NCI-H2081 (cell line): Measurements from ENCODE around the gene STAT1.
"Not testable (repeated sequence)": the region's sequence is repeated elsewhere in the genome, so short reads cannot be mapped to it uniquely, and the experiment has no call there.

Experiments used
- DNase-seq, 2 experiments: peaks; one replicate each; lab custom pipeline; 2025; lab: John Stamatoyannopoulos, UW

Gene STAT1

GRCh38 chr2:191006997-191007783 lies 6.8 kb downstream of the STAT1 start:
- DNase-seq = no peak

GRCh38 chr2:191006297-191006696 lies 7.7 kb downstream of the STAT1 start:
- no peak for DNase-seq

- DNase-seq = no peak
These were observed 10.3 kb downstream of the STAT1 start for GRCh38 chr2:191003405-191004309.

- DNase-seq = no peak
These were observed 12.3 kb downstream of the STAT1 start for GRCh38 chr2:191001624-191002023.

GRCh38 chr2:191001032-191001431 lies 12.9 kb downstream of the STAT1 start:
- DNase-seq = no peak

GRCh38 chr2:190999949-191000665 lies 13.9 kb downstream of the STAT1 start:
- no peak for DNase-seq

GRCh38 chr2:190999058-190999457 lies 14.9 kb downstream of the STAT1 start:
- no peak for DNase-seq

- no peak for DNase-seq
These were observed 16.4 kb downstream of the STAT1 start for GRCh38 chr2:190997526-190998113.

GRCh38 chr2:190996947-190997346 lies 17.0 kb downstream of the STAT1 start:
- DNase-seq = no peak

- DNase-seq = peak in 1 of 2 experiments; percentile 41
These were observed 17.5 kb downstream of the STAT1 start for GRCh38 chr2:190996338-190996946.

GRCh38 chr2:190995315-190995714 lies 18.7 kb downstream of the STAT1 start:
- DNase-seq = not testable (repeated sequence)

- DNase-seq = no peak
These were observed 19.8 kb downstream of the STAT1 start for GRCh38 chr2:190994148-190994547.

- no peak for DNase-seq
These were observed 20.7 kb downstream of the STAT1 start for GRCh38 chr2:190993292-190993643.

GRCh38 chr2:190990132-190990531 lies 23.8 kb downstream of the STAT1 start:
- no peak for DNase-seq

GRCh38 chr2:190988910-190989309 lies 25.1 kb downstream of the STAT1 start:
- no peak for DNase-seq

GRCh38 chr2:190987938-190988337 lies 26.0 kb downstream of the STAT1 start:
- no peak for DNase-seq

GRCh38 chr2:190987116-190987515 lies 26.9 kb downstream of the STAT1 start:
- DNase-seq = no peak

- DNase-seq = peak in 1 of 2 experiments; percentile 29
These were observed 27.6 kb downstream of the STAT1 start for GRCh38 chr2:190986221-190986953.

- no peak for DNase-seq
These were observed 29.4 kb downstream of the STAT1 start for GRCh38 chr2:190984595-190984994.

- DNase-seq = no peak
These were observed 31.5 kb downstream of the STAT1 start for GRCh38 chr2:190982262-190983034.
